Caco-2 (cell line): ENCODE data around the gene C19orf44. TPM values are rescaled to one million over a fixed set of nuclear protein-coding genes. Genes with fewer than 3 reads are reported as not detected.

Source experiments
- BruUV-seq: library from RNA; stranded (reverse); fragments of 400-500 nt; replicated peaks from 2 replicates; lab custom pipeline; 2021; lab: Mats Ljungman, UMichigan
- CTCF ChIA-PET: fragments of 300-600 bp; sonication (Branson Sonifier 250); formaldehyde crosslinking; loops from one replicate; lab custom pipeline; 2022; ENCODE audit warnings: antibody characterized with exemption; lab: Charles Lee
- POLR2A ChIA-PET: fragments of 300-600 bp; sonication (Branson Sonifier 250); formaldehyde crosslinking; loops from one replicate; lab custom pipeline; 2022; ENCODE audit warnings: antibody characterized with exemption; lab: Charles Lee
- DNase-seq, 2 experiments: peaks; one replicate each; pipeline versions ENCODE4 v3.0.0 to v3.0.0-alpha.2; 2020 to 2022
- H3K27me3 ChIP-seq: replicated peaks from 2 replicates; pipeline ENCODE4 v1.6.0; 2011; ENCODE audit warnings: low read length; ENCODE audit not compliant: control insufficient read depth, insufficient read depth
- H3K36me3 ChIP-seq: 2 replicates; pipeline ENCODE4 v1.5.1; 2011; ENCODE audit warnings: low read length; ENCODE audit not compliant: control insufficient read depth, insufficient read depth
- H3K4me1 ChIP-seq: fragments of 250-450 bp; sonication (Bioruptor Pico); 2 replicates; pipeline ENCODE4 v1.5.1; 2020; ENCODE audit warnings: mild to moderate bottlenecking
- H3K4me3 ChIP-seq: 2 replicates; pipeline ENCODE4 v1.5.1; 2011; ENCODE audit warnings: low read depth, mild to moderate bottlenecking, control low read depth, low read length
- H3K9me3 ChIP-seq: fragments of 250-450 bp; sonication (Bioruptor Pico); 2 replicates; pipeline ENCODE4 v1.5.1; 2020; ENCODE audit warnings: mild to moderate bottlenecking, moderate library complexity
- H3K27ac Mint-ChIP-seq: one replicate; pipeline ENCODE4 v1.8.0; 2022; ENCODE audit warnings: mixed read lengths; ENCODE audit not compliant: unreplicated experiment
- H3K27me3 Mint-ChIP-seq: one replicate; pipeline ENCODE4 v1.8.0; 2022; ENCODE audit warnings: mixed read lengths; ENCODE audit not compliant: insufficient read depth, unreplicated experiment
- H3K36me3 Mint-ChIP-seq: one replicate; pipeline ENCODE4 v1.8.0; 2022; ENCODE audit warnings: mild to moderate bottlenecking, mixed read lengths; ENCODE audit not compliant: insufficient read depth, unreplicated experiment
- H3K4me1 Mint-ChIP-seq: one replicate; pipeline ENCODE4 v1.8.0; 2022; ENCODE audit warnings: low read depth, mixed read lengths; ENCODE audit not compliant: unreplicated experiment
- H3K4me3 Mint-ChIP-seq: one replicate; pipeline ENCODE4 v1.8.0; 2022; ENCODE audit warnings: mild to moderate bottlenecking, moderate library complexity, mixed read lengths; ENCODE audit not compliant: unreplicated experiment
- H3K9me3 Mint-ChIP-seq: one replicate; pipeline ENCODE4 v1.8.0; 2022; ENCODE audit warnings: mixed read lengths; ENCODE audit not compliant: unreplicated experiment
- CTCF ChIP-seq, 2 experiments: fragments of 200-600 bp in 1 of 2; IDR thresholded peaks; 1 replicate in 1 of 2; 2 replicates in 1 of 2; pipeline versions ENCODE4 v1.5.1 to v1.8.0; 2011 to 2022; ENCODE audit warnings: antibody characterized with exemption in 1 of 2, control low read depth in 1 of 2, inconsistent platforms in 1 of 2, low read depth in 1 of 2, low read length in 1 of 2, mild to moderate bottlenecking in 1 of 2, moderate library complexity in 1 of 2; ENCODE audit not compliant: insufficient read depth in 1 of 2, severe bottlenecking in 1 of 2, unreplicated experiment in 1 of 2
- intact Hi-C: fragments of 100-400 bp; cut with micrococcal nuclease; formaldehyde crosslinking; loops from one replicate; pipeline ENCODE4 v1.10.0; 2022; ENCODE audit not compliant: unreplicated experiment
- total RNA-seq: library from RNA; stranded (reverse); gene quantifications from 2 replicates; pipeline ENCODE4 v1.2.3, GENCODE V29; 2022

C19orf44 gene
- total RNA-seq, 1 experiment from 2014 or later: 3.4 TPM

DNA sequence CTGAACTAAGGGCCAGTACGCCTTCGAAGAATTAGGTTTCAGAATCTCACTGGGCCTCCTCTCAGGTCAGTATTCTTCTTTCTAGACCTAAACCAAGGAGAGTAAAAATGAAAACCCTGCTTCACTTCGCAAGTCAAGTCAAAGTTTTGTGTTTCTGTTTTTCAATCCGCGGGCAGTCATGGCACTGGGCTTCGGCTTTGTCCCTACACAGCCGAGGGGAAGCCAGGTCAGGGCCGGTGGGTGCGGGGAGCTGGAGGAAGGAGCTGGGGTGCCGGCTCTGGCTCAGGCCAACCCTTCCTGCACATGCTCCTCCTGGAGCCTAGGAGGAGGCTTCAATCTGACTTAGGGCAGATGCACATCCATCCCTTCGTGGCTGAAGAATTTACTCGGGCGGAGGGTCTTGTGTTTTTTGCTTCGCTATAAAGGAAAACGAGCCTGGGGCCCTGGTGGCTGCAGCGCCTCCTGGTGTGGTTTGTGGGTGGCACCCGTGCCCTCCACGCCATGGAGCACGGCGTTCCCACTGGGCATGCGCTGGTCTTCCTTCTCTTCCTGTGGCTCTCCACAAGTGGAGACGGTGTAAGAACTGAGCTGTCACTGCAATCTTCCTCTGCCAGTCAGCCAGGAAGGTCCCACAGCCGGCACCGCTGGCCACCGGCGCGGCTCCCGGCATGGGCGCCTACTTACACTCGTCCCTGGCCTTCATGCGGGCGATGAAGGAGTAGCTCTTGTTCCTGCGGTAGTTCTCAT lies 22.5 kb downstream of the C19orf44 start:
- Mint-ChIP-seq H3K9me3 (no peaks in the 10 kb centered on the region), H3K36me3 (peaks cover 80% of the 10 kb centered on the region), H3K27ac (no peak overlapping the region), H3K27me3 (no peaks in the 10 kb centered on the region), H3K4me1 (no peaks in the 10 kb centered on the region), H3K4me3 (no peak overlapping the region)
- H3K36me3 ChIP-seq: peaks cover 5% of the 10 kb centered on the region; the same call in 1 of the 2 replicates
- TF ChIP-seq CTCF (IDR thresholded peaks at IDR 0.05; ENCODE audit: insufficient read depth in 1 of 2, low read depth in 1 of 2, low read length in 1 of 2, severe bottlenecking in 1 of 2, unreplicated experiment in 1 of 2): peak in 1 of 2 experiments; percentile 15
- no peak for DNase-seq
- intact Hi-C loops: no loop called here
- no peak overlapping the region for H3K4me3 ChIP-seq
- POLR2A ChIA-PET: no interaction called here
- BruUV-seq: no TSS peak
- H3K27me3 ChIP-seq: no peaks in the 10 kb centered on the region
- H3K4me1 ChIP-seq: no peaks in the 10 kb centered on the region
- CTCF ChIA-PET: interaction anchor here (1.1 kb wide), 1 partner anchor 77 kb away, joined by 3 read pairs; no protein-coding TSS in a partner anchor
- H3K9me3 ChIP-seq: no peaks in the 10 kb centered on the region

DNA sequence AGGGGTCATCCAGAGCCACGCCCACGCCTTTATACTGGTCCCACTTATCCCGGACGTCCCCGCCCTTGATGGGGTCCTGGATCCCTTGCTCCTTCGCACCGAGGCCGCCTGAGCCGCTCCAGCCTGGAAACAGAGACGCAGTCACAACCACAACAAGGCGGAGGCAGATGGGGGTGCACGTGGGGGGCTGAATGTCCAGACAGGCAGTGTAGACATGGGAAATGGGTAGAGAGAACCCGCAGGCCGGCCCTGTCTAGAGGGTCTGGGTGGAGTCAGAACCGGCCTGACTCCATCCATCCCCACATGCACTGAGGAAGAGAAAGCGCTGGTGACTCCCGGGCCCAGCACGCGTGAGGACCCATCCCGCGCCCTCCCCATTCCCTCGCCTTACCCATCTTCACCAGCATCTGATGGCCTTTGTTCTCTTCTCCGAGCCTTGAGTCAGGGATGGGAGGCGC lies 23.1 kb downstream of the C19orf44 start:
- no peak overlapping the region for H3K27ac Mint-ChIP-seq
- no peak overlapping the region for H3K4me3 Mint-ChIP-seq
- peaks cover 86% of the 10 kb centered on the region for H3K36me3 Mint-ChIP-seq
- TF ChIP-seq CTCF (IDR thresholded peaks at IDR 0.05; ENCODE audit: insufficient read depth in 1 of 2, low read depth in 1 of 2, low read length in 1 of 2, severe bottlenecking in 1 of 2, unreplicated experiment in 1 of 2): no peak
- H3K36me3 ChIP-seq: peaks cover 6% of the 10 kb centered on the region; the same call in 1 of the 2 replicates
- no peak overlapping the region for H3K4me3 ChIP-seq
- H3K4me1 ChIP-seq: no peaks in the 10 kb centered on the region
- H3K27me3 ChIP-seq: no peaks in the 10 kb centered on the region
- H3K9me3 Mint-ChIP-seq: no peaks in the 10 kb centered on the region
- H3K27me3 Mint-ChIP-seq: no peaks in the 10 kb centered on the region
- CTCF ChIA-PET: no interaction called here
- POLR2A ChIA-PET: no interaction called here
- no peak for DNase-seq
- H3K9me3 ChIP-seq: no peaks in the 10 kb centered on the region
- BruUV-seq: no TSS peak
- intact Hi-C loops: no loop called here
- no peaks in the 10 kb centered on the region for H3K4me1 Mint-ChIP-seq

DNA sequence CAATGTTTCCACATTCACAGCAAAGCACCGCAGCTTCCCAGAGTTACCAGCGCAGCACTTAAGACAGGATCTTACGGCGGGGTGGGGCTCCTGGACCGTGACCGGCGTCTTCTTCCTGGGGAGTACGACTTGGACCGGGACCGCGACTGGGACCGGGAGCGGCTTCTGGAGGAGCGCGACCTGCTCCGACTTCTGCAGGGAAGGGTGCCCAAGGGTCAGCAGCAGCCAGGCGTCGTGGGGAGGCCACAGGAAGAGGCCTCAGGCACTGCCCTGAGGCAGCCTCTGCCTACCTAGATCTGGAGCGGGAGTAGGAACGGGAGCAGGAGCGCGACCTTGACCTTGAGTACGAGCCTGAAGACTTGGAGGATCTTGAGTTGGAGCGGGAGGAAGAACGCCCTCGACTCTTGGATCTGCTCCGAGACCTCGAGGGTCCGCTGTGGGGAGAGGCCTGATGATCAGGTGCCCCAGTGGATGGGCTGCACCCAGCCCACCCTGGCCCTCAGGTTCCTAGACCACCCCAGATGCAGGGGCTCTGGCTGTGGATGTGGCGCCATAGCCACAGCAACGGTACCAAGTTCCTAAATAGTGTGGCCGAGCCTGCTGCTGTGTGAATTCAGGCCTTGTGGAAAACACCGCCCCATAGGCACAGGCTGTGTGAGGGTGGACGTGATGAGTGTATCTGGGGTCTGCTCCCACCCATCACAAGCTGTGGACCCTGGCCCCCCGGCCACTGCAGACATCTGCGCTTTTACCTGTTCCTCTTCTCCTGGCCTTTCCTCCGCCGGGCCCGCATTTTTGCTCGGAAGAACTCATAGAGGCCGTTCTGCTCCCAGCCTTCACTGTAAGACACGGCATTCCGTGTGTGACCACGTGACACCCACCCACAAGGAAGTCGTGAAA lies 24.1 kb downstream of the C19orf44 start:
- BruUV-seq: no TSS peak
- H3K4me3 Mint-ChIP-seq: no peak overlapping the region
- no peak for DNase-seq
- H3K36me3 Mint-ChIP-seq: peaks cover 91% of the 10 kb centered on the region
- Histone ChIP-seq H3K36me3 (peaks cover 6% of the 10 kb centered on the region; the same call in 1 of the 2 replicates), H3K27me3 (no peaks in the 10 kb centered on the region), H3K4me1 (no peaks in the 10 kb centered on the region), H3K4me3 (no peak overlapping the region), H3K9me3 (no peaks in the 10 kb centered on the region)
- H3K27me3 Mint-ChIP-seq: no peaks in the 10 kb centered on the region
- ChIA-PET POLR2A (no interaction called here), CTCF (no interaction called here)
- H3K27ac Mint-ChIP-seq: no peak overlapping the region
- intact Hi-C loops: no loop called here
- no peaks in the 10 kb centered on the region for H3K4me1 Mint-ChIP-seq
- TF ChIP-seq CTCF (IDR thresholded peaks at IDR 0.05; ENCODE audit: insufficient read depth in 1 of 2, low read depth in 1 of 2, low read length in 1 of 2, severe bottlenecking in 1 of 2, unreplicated experiment in 1 of 2): no peak
- H3K9me3 Mint-ChIP-seq: no peaks in the 10 kb centered on the region
